ENCODE measurements around the gene CLASP1.
A peak's percentile ranks its signal among the peaks of the same experiment; 100 is the strongest.
"Not testable (repeated sequence)": the region's sequence is repeated elsewhere in the genome, so short reads cannot be mapped to it uniquely, and the experiment has no call there.

CLASP1 gene

GRCh38 chr2:121662656-121663055 lies 13.4 kb upstream of the CLASP1 start:
- no peak for DNase-seq (ENCODE audit: low read depth, low spot score)

- DNase-seq (ENCODE audit: low read depth, low spot score), result no peak
Observed at GRCh38 chr2:121659933-121660332, 10.7 kb upstream of the CLASP1 start.

GRCh38 chr2:121658393-121658792 lies 9.1 kb upstream of the CLASP1 start:
- not testable (repeated sequence) for DNase-seq (ENCODE audit: low read depth, low spot score)

- DNase-seq (ENCODE audit: low read depth, low spot score), result no peak
Observed at GRCh38 chr2:121653035-121653434, 3.8 kb upstream of the CLASP1 start.

- no peak for DNase-seq (ENCODE audit: low read depth, low spot score)
Observed at GRCh38 chr2:121650315-121650930, 1.2 kb upstream of the CLASP1 start.

- peak; percentile 98 for DNase-seq (ENCODE audit: low read depth, low spot score)
Observed at GRCh38 chr2:121649596-121650314, 493 bp upstream of the CLASP1 start.

- DNase-seq (ENCODE audit: low read depth, low spot score), result peak; percentile 70
Observed at GRCh38 chr2:121648206-121649148, 785 bp downstream of the CLASP1 start.

GRCh38 chr2:121647396-121647795 lies 1.9 kb downstream of the CLASP1 start:
- no peak for DNase-seq (ENCODE audit: low read depth, low spot score)

GRCh38 chr2:121644715-121645114 lies 4.5 kb downstream of the CLASP1 start:
- no peak for DNase-seq (ENCODE audit: low read depth, low spot score)

GRCh38 chr2:121643877-121644276 lies 5.4 kb downstream of the CLASP1 start:
- DNase-seq (ENCODE audit: low read depth, low spot score), result no peak

- DNase-seq (ENCODE audit: low read depth, low spot score), result no peak
Observed at GRCh38 chr2:121640380-121641316, 8.6 kb downstream of the CLASP1 start.

- not testable (repeated sequence) for DNase-seq (ENCODE audit: low read depth, low spot score)
Observed at GRCh38 chr2:121639846-121640245, 9.4 kb downstream of the CLASP1 start.

- no peak for DNase-seq (ENCODE audit: low read depth, low spot score)
Observed at GRCh38 chr2:121638333-121638732, 10.9 kb downstream of the CLASP1 start.

- DNase-seq (ENCODE audit: low read depth, low spot score), result no peak
Observed at GRCh38 chr2:121635371-121635770, 13.9 kb downstream of the CLASP1 start.

- DNase-seq (ENCODE audit: low read depth, low spot score), result no peak
Observed at GRCh38 chr2:121634354-121635307, 14.6 kb downstream of the CLASP1 start.

- DNase-seq (ENCODE audit: low read depth, low spot score), result no peak
Observed at GRCh38 chr2:121633463-121633862, 15.8 kb downstream of the CLASP1 start.

- DNase-seq (ENCODE audit: low read depth, low spot score), result no peak
Observed at GRCh38 chr2:121627525-121628050, 21.7 kb downstream of the CLASP1 start.

GRCh38 chr2:121626777-121627524 lies 22.3 kb downstream of the CLASP1 start:
- no peak for DNase-seq (ENCODE audit: low read depth, low spot score)

- DNase-seq (ENCODE audit: low read depth, low spot score), result no peak
Observed at GRCh38 chr2:121625953-121626352, 23.3 kb downstream of the CLASP1 start.
